Measurements from ENCODE around the gene CXCR3. TPM values are rescaled to one million over a fixed set of nuclear protein-coding genes. Genes with fewer than 3 reads are reported as not detected.
"Not testable (repeated sequence)": the region's sequence is repeated elsewhere in the genome, so short reads cannot be mapped to it uniquely, and the experiment has no call there.

Gene CXCR3
- polyA plus RNA-seq, 1 donor (not counting 4 experiments of a cell fraction or from before 2014, with no cell fraction given) = not detected

DNA sequence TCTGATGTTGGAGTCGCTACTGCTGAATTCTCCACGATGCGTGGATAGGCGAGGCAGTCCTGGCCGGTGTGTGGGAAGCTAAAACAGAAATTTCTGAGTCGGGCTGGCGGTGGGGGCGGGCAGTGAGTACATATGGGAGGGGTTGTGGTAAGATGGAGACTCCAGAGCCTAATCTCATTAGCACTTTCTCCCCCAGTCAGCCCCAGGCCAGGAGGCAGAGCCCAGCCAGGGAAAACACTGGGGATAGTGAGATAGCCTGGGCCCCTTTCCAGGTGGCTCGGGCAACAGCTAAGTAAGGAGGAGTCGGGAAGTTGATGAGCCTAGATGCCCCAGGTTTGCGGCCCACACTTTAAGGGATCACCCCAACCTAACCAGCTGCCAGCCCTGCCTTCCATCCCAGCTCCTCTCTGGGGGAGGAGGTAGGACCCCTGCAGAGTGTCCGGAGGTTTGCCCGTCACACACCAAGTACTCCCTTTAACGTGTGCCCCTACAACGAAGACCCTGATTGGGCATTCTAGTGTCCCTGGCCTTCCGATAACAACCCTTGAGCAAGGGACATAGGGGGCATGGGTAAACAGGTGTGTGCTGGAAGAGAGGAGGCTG lies 46.7 kb upstream of the CXCR3 start:
- no peak overlapping the region for H3K4me3 ChIP-seq (ENCODE audit: control insufficient read depth in 2 of 3, extremely low read depth in 1 of 3, insufficient read depth in 2 of 3, low read depth in 1 of 3, low read length in 3 of 3)
- no peak overlapping the region for H3K4me2 ChIP-seq (ENCODE audit: control insufficient read depth, extremely low read depth, insufficient read depth, low read depth, low read length)
- no peak overlapping the region for H3K9ac ChIP-seq (ENCODE audit: control insufficient read depth, extremely low read depth, insufficient read depth, low read length)
- DNase-seq (ENCODE audit: low read depth, low spot score) = no peak
- no peaks in the 10 kb centered on the region for H3K27me3 ChIP-seq (ENCODE audit: control insufficient read depth, extremely low read depth, insufficient read depth, low read length)
- peaks cover 5% of the 10 kb centered on the region for H4K20me1 ChIP-seq (ENCODE audit: control insufficient read depth, extremely low read depth, insufficient read depth, low read length)
- dilution Hi-C loops (cut with MboI; ENCODE audit: extremely low pct_ligation_motif_present, low sequenced_read_pairs) = no loop called here
- H3K79me2 ChIP-seq (ENCODE audit: control insufficient read depth, insufficient read depth, low read length) = no peaks in the 10 kb centered on the region
- H3K36me3 ChIP-seq (ENCODE audit: control insufficient read depth in 2 of 2, extremely low read depth in 1 of 2, insufficient read depth in 2 of 2, low read length in 2 of 2) = no peaks in the 10 kb centered on the region
- no peak overlapping the region for H3K27ac ChIP-seq (ENCODE audit: control insufficient read depth, insufficient read depth, low read length)
- H2AFZ ChIP-seq (ENCODE audit: control insufficient read depth, low read length) = no peak overlapping the region
- H3K9me3 ChIP-seq (ENCODE audit: control insufficient read depth, low read depth, low read length) = no peaks in the 10 kb centered on the region
- no peaks in the 10 kb centered on the region for H3K9me1 ChIP-seq (ENCODE audit: control insufficient read depth, extremely low read depth, insufficient read depth, low read length)
- no peak for FAIRE-seq
- TF ChIP-seq, protein P1, sequence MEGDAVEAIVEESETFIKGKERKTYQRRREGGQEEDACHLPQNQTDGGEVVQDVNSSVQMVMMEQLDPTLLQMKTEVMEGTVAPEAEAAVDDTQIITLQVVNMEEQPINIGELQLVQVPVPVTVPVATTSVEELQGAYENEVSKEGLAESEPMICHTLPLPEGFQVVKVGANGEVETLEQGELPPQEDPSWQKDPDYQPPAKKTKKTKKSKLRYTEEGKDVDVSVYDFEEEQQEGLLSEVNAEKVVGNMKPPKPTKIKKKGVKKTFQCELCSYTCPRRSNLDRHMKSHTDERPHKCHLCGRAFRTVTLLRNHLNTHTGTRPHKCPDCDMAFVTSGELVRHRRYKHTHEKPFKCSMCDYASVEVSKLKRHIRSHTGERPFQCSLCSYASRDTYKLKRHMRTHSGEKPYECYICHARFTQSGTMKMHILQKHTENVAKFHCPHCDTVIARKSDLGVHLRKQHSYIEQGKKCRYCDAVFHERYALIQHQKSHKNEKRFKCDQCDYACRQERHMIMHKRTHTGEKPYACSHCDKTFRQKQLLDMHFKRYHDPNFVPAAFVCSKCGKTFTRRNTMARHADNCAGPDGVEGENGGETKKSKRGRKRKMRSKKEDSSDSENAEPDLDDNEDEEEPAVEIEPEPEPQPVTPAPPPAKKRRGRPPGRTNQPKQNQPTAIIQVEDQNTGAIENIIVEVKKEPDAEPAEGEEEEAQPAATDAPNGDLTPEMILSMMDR (optimal IDR thresholded peaks at IDR 0.05 in 1 of 3, IDR thresholded peaks at IDR 0.05 in 1 of 3, conservative IDR thresholded peaks at IDR 0.05 in 1 of 3; ENCODE audit: extremely low read depth in 1 of 3, insufficient read depth in 2 of 3, low read length in 3 of 3) = no peak
- no peak for TF ChIP-seq EZH2 (IDR thresholded peaks at IDR 0.05; ENCODE audit: low read length)
- peaks cover 13% of the 10 kb centered on the region for H3K4me1 ChIP-seq (ENCODE audit: control insufficient read depth, extremely low read depth, insufficient read depth, low read length)

DNA sequence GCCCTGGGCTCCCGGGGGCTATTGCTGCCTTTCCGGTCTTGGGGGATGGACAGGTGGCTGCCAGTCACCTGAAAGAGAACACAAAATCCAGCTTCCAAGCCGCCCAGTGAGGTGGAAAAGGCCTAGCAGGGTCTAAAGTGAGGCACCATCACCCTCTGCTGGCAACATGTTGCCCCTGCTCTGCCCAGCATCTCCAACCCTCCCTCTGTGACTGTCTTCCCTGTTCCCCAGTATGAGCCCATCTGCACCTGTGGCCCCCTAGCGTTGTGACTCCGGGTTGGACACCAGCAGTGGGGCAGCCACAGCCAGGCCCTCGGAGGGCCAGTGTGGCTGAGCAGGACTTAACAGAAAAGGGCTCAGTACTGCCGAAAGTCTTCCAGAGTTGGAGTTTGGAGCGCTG lies 45.9 kb upstream of the CXCR3 start:
- H4K20me1 ChIP-seq (ENCODE audit: control insufficient read depth, extremely low read depth, insufficient read depth, low read length); H3K9ac ChIP-seq (ENCODE audit: control insufficient read depth, extremely low read depth, insufficient read depth, low read length); H3K36me3 ChIP-seq (ENCODE audit: control insufficient read depth in 2 of 2, extremely low read depth in 1 of 2, insufficient read depth in 2 of 2, low read length in 2 of 2); H3K27me3 ChIP-seq (ENCODE audit: control insufficient read depth, extremely low read depth, insufficient read depth, low read length); H3K9me3 ChIP-seq (ENCODE audit: control insufficient read depth, low read depth, low read length); FAIRE-seq; H3K4me2 ChIP-seq (ENCODE audit: control insufficient read depth, extremely low read depth, insufficient read depth, low read depth, low read length); H3K79me2 ChIP-seq (ENCODE audit: control insufficient read depth, insufficient read depth, low read length); DNase-seq (ENCODE audit: low read depth, low spot score); dilution Hi-C loops (cut with MboI; ENCODE audit: extremely low pct_ligation_motif_present, low sequenced_read_pairs); H2AFZ ChIP-seq (ENCODE audit: control insufficient read depth, low read length); H3K9me1 ChIP-seq (ENCODE audit: control insufficient read depth, extremely low read depth, insufficient read depth, low read length); H3K4me3 ChIP-seq (ENCODE audit: control insufficient read depth in 2 of 3, extremely low read depth in 1 of 3, insufficient read depth in 2 of 3, low read depth in 1 of 3, low read length in 3 of 3); H3K27ac ChIP-seq (ENCODE audit: control insufficient read depth, insufficient read depth, low read length): not testable (repeated sequence)
- peaks cover 13% of the 10 kb centered on the region for H3K4me1 ChIP-seq (ENCODE audit: control insufficient read depth, extremely low read depth, insufficient read depth, low read length)
- TF ChIP-seq, protein P1 (optimal IDR thresholded peaks at IDR 0.05 in 1 of 3, IDR thresholded peaks at IDR 0.05 in 1 of 3, conservative IDR thresholded peaks at IDR 0.05 in 1 of 3; ENCODE audit: extremely low read depth in 1 of 3, insufficient read depth in 2 of 3, low read length in 3 of 3) = peak in 2 of 3 experiments; percentile 12 to 17

DNA sequence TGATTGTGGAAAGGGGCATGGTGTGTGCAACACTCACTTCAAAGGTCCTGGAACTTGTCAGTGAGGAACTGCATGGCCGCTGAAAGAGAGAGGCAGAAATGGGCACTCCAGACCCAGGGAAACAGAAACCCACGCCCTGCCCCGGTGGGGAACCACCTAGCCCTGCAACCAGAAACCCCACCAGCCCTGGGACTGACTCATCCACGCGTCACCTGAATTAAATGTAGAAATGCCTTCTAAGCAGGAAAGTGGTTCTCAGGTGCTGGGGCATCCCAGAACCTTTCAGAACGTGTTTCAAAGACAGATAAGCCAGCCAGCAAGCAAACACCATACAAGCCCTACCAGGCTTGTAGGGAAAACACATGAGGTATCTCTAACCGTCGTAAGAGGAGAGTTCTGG lies 44.9 kb upstream of the CXCR3 start:
- H3K79me2 ChIP-seq (ENCODE audit: control insufficient read depth, insufficient read depth, low read length); dilution Hi-C loops (cut with MboI; ENCODE audit: extremely low pct_ligation_motif_present, low sequenced_read_pairs); H4K20me1 ChIP-seq (ENCODE audit: control insufficient read depth, extremely low read depth, insufficient read depth, low read length); H3K27me3 ChIP-seq (ENCODE audit: control insufficient read depth, extremely low read depth, insufficient read depth, low read length); H2AFZ ChIP-seq (ENCODE audit: control insufficient read depth, low read length); H3K9me3 ChIP-seq (ENCODE audit: control insufficient read depth, low read depth, low read length); H3K36me3 ChIP-seq (ENCODE audit: control insufficient read depth in 2 of 2, extremely low read depth in 1 of 2, insufficient read depth in 2 of 2, low read length in 2 of 2); DNase-seq (ENCODE audit: low read depth, low spot score); H3K4me3 ChIP-seq (ENCODE audit: control insufficient read depth in 2 of 3, extremely low read depth in 1 of 3, insufficient read depth in 2 of 3, low read depth in 1 of 3, low read length in 3 of 3); FAIRE-seq; H3K9me1 ChIP-seq (ENCODE audit: control insufficient read depth, extremely low read depth, insufficient read depth, low read length): not testable (repeated sequence)
- peak overlapping the region; percentile 41 for H3K4me2 ChIP-seq (ENCODE audit: control insufficient read depth, extremely low read depth, insufficient read depth, low read depth, low read length)
- peak overlapping the region; percentile 50 for H3K9ac ChIP-seq (ENCODE audit: control insufficient read depth, extremely low read depth, insufficient read depth, low read length)
- peak overlapping the region; percentile 8 for H3K27ac ChIP-seq (ENCODE audit: control insufficient read depth, insufficient read depth, low read length)
- peaks cover 13% of the 10 kb centered on the region for H3K4me1 ChIP-seq (ENCODE audit: control insufficient read depth, extremely low read depth, insufficient read depth, low read length)

DNA sequence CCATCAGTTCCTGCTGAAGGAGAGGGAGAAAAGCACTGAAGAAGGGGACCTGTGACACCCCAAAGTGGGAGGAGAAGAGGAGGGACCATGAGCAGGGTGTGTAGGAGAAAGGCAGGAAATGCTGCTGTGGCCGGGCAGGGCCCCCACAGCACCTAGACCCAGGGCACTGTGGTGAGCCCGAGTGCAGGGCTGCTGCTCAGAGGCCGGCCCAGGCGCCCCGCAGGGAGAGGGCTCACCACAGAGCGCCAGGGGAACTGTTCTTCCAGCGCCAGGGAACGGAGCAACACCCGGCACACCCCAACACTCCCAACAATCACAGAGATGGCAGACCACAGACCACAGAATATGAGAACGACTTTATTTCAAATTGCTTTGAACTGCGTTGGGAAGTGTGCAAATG lies 44.3 kb upstream of the CXCR3 start:
- H2AFZ ChIP-seq (ENCODE audit: control insufficient read depth, low read length); H3K36me3 ChIP-seq (ENCODE audit: control insufficient read depth in 2 of 2, extremely low read depth in 1 of 2, insufficient read depth in 2 of 2, low read length in 2 of 2); DNase-seq (ENCODE audit: low read depth, low spot score); H3K9me3 ChIP-seq (ENCODE audit: control insufficient read depth, low read depth, low read length); H4K20me1 ChIP-seq (ENCODE audit: control insufficient read depth, extremely low read depth, insufficient read depth, low read length); H3K27me3 ChIP-seq (ENCODE audit: control insufficient read depth, extremely low read depth, insufficient read depth, low read length); dilution Hi-C loops (cut with MboI; ENCODE audit: extremely low pct_ligation_motif_present, low sequenced_read_pairs); H3K4me2 ChIP-seq (ENCODE audit: control insufficient read depth, extremely low read depth, insufficient read depth, low read depth, low read length); H3K9me1 ChIP-seq (ENCODE audit: control insufficient read depth, extremely low read depth, insufficient read depth, low read length); H3K4me3 ChIP-seq (ENCODE audit: control insufficient read depth in 2 of 3, extremely low read depth in 1 of 3, insufficient read depth in 2 of 3, low read depth in 1 of 3, low read length in 3 of 3); FAIRE-seq; H3K79me2 ChIP-seq (ENCODE audit: control insufficient read depth, insufficient read depth, low read length); H3K9ac ChIP-seq (ENCODE audit: control insufficient read depth, extremely low read depth, insufficient read depth, low read length): not testable (repeated sequence)
- Histone ChIP-seq H3K4me1 (ENCODE audit: control insufficient read depth, extremely low read depth, insufficient read depth, low read length) (peaks cover 13% of the 10 kb centered on the region), H3K27ac (ENCODE audit: control insufficient read depth, insufficient read depth, low read length) (peak overlapping the region; percentile 26)

Data from keratinocyte (primary cell).